Caco-2 (cell line): ENCODE data around the gene DNAJB11. TPM values are rescaled to one million over a fixed set of nuclear protein-coding genes. Genes with fewer than 3 reads are reported as not detected.

Source experiments
- BruUV-seq: library from RNA; stranded (reverse); fragments of 400-500 nt; replicated peaks from 2 replicates; lab custom pipeline; 2021; lab: Mats Ljungman, UMichigan
- CTCF ChIA-PET: fragments of 300-600 bp; sonication (Branson Sonifier 250); formaldehyde crosslinking; loops from one replicate; lab custom pipeline; 2022; ENCODE audit warnings: antibody characterized with exemption; lab: Charles Lee
- POLR2A ChIA-PET: fragments of 300-600 bp; sonication (Branson Sonifier 250); formaldehyde crosslinking; loops from one replicate; lab custom pipeline; 2022; ENCODE audit warnings: antibody characterized with exemption; lab: Charles Lee
- DNase-seq, 2 experiments: peaks; one replicate each; pipeline versions ENCODE4 v3.0.0 to v3.0.0-alpha.2; 2020 to 2022
- H3K27me3 ChIP-seq: replicated peaks from 2 replicates; pipeline ENCODE4 v1.6.0; 2011; ENCODE audit warnings: low read length; ENCODE audit not compliant: control insufficient read depth, insufficient read depth
- H3K36me3 ChIP-seq: 2 replicates; pipeline ENCODE4 v1.5.1; 2011; ENCODE audit warnings: low read length; ENCODE audit not compliant: control insufficient read depth, insufficient read depth
- H3K4me1 ChIP-seq: fragments of 250-450 bp; sonication (Bioruptor Pico); 2 replicates; pipeline ENCODE4 v1.5.1; 2020; ENCODE audit warnings: mild to moderate bottlenecking
- H3K4me3 ChIP-seq: 2 replicates; pipeline ENCODE4 v1.5.1; 2011; ENCODE audit warnings: low read depth, mild to moderate bottlenecking, control low read depth, low read length
- H3K9me3 ChIP-seq: fragments of 250-450 bp; sonication (Bioruptor Pico); 2 replicates; pipeline ENCODE4 v1.5.1; 2020; ENCODE audit warnings: mild to moderate bottlenecking, moderate library complexity
- H3K27ac Mint-ChIP-seq: one replicate; pipeline ENCODE4 v1.8.0; 2022; ENCODE audit warnings: mixed read lengths; ENCODE audit not compliant: unreplicated experiment
- H3K27me3 Mint-ChIP-seq: one replicate; pipeline ENCODE4 v1.8.0; 2022; ENCODE audit warnings: mixed read lengths; ENCODE audit not compliant: insufficient read depth, unreplicated experiment
- H3K36me3 Mint-ChIP-seq: one replicate; pipeline ENCODE4 v1.8.0; 2022; ENCODE audit warnings: mild to moderate bottlenecking, mixed read lengths; ENCODE audit not compliant: insufficient read depth, unreplicated experiment
- H3K4me1 Mint-ChIP-seq: one replicate; pipeline ENCODE4 v1.8.0; 2022; ENCODE audit warnings: low read depth, mixed read lengths; ENCODE audit not compliant: unreplicated experiment
- H3K4me3 Mint-ChIP-seq: one replicate; pipeline ENCODE4 v1.8.0; 2022; ENCODE audit warnings: mild to moderate bottlenecking, moderate library complexity, mixed read lengths; ENCODE audit not compliant: unreplicated experiment
- H3K9me3 Mint-ChIP-seq: one replicate; pipeline ENCODE4 v1.8.0; 2022; ENCODE audit warnings: mixed read lengths; ENCODE audit not compliant: unreplicated experiment
- intact Hi-C: fragments of 100-400 bp; cut with micrococcal nuclease; formaldehyde crosslinking; loops from one replicate; pipeline ENCODE4 v1.10.0; 2022; ENCODE audit not compliant: unreplicated experiment
- total RNA-seq: library from RNA; stranded (reverse); gene quantifications from 2 replicates; pipeline ENCODE4 v1.2.3, GENCODE V29; 2022
- TF ChIP-seq, protein P1 (sequence below), 2 experiments: fragments of 200-600 bp in 1 of 2; IDR thresholded peaks; 1 replicate in 1 of 2; 2 replicates in 1 of 2; pipeline versions ENCODE4 v1.5.1 to v1.8.0; 2011 to 2022; ENCODE audit warnings: antibody characterized with exemption in 1 of 2, control low read depth in 1 of 2, inconsistent platforms in 1 of 2, low read depth in 1 of 2, low read length in 1 of 2, mild to moderate bottlenecking in 1 of 2, moderate library complexity in 1 of 2; ENCODE audit not compliant: insufficient read depth in 1 of 2, severe bottlenecking in 1 of 2, unreplicated experiment in 1 of 2

Gene DNAJB11
- total RNA-seq, 1 experiment from 2014 or later: 95.7 TPM

DNA sequence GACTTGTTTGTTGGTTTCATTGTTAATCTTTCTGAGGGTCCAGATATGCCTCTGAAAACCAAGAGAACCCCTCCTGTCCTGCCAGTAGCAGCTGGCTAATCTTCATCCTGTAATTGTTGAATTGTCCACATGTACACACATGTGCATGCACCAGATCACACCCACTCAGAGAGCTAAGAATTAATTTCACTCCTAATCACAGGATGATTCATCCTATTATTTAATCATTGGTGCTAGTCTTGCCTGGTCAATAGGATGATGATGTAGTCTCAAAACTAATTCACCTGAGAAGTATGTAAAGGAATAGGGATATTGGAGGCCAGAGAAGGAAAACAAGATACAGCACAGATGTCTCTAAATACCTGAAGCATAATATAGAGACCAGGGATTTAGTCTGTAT lies 34.6 kb downstream of the DNAJB11 start:
- peaks cover 9% of the 10 kb centered on the region for H3K9me3 Mint-ChIP-seq
- Histone ChIP-seq H3K4me1 (peaks cover 64% of the 10 kb centered on the region), H3K4me3 (no peak overlapping the region), H3K36me3 (no peaks in the 10 kb centered on the region), H3K27me3 (no peaks in the 10 kb centered on the region), H3K9me3 (no peaks in the 10 kb centered on the region)
- ChIA-PET POLR2A (no interaction called here), CTCF (interaction anchor here (1.1 kb wide), 1 partner anchor 16 kb away, joined by 4 read pairs; no protein-coding TSS in a partner anchor)
- no peaks in the 10 kb centered on the region for H3K27me3 Mint-ChIP-seq
- H3K4me1 Mint-ChIP-seq: peaks cover 51% of the 10 kb centered on the region
- H3K36me3 Mint-ChIP-seq: peaks cover 5% of the 10 kb centered on the region
- BruUV-seq: no TSS peak
- DNase-seq: no peak
- no peak overlapping the region for H3K4me3 Mint-ChIP-seq
- intact Hi-C loops: no loop called here
- H3K27ac Mint-ChIP-seq: peak overlapping the region; percentile 96
- TF ChIP-seq, protein P1, sequence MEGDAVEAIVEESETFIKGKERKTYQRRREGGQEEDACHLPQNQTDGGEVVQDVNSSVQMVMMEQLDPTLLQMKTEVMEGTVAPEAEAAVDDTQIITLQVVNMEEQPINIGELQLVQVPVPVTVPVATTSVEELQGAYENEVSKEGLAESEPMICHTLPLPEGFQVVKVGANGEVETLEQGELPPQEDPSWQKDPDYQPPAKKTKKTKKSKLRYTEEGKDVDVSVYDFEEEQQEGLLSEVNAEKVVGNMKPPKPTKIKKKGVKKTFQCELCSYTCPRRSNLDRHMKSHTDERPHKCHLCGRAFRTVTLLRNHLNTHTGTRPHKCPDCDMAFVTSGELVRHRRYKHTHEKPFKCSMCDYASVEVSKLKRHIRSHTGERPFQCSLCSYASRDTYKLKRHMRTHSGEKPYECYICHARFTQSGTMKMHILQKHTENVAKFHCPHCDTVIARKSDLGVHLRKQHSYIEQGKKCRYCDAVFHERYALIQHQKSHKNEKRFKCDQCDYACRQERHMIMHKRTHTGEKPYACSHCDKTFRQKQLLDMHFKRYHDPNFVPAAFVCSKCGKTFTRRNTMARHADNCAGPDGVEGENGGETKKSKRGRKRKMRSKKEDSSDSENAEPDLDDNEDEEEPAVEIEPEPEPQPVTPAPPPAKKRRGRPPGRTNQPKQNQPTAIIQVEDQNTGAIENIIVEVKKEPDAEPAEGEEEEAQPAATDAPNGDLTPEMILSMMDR (IDR thresholded peaks at IDR 0.05; ENCODE audit: insufficient read depth in 1 of 2, low read depth in 1 of 2, low read length in 1 of 2, severe bottlenecking in 1 of 2, unreplicated experiment in 1 of 2): no peak

DNA sequence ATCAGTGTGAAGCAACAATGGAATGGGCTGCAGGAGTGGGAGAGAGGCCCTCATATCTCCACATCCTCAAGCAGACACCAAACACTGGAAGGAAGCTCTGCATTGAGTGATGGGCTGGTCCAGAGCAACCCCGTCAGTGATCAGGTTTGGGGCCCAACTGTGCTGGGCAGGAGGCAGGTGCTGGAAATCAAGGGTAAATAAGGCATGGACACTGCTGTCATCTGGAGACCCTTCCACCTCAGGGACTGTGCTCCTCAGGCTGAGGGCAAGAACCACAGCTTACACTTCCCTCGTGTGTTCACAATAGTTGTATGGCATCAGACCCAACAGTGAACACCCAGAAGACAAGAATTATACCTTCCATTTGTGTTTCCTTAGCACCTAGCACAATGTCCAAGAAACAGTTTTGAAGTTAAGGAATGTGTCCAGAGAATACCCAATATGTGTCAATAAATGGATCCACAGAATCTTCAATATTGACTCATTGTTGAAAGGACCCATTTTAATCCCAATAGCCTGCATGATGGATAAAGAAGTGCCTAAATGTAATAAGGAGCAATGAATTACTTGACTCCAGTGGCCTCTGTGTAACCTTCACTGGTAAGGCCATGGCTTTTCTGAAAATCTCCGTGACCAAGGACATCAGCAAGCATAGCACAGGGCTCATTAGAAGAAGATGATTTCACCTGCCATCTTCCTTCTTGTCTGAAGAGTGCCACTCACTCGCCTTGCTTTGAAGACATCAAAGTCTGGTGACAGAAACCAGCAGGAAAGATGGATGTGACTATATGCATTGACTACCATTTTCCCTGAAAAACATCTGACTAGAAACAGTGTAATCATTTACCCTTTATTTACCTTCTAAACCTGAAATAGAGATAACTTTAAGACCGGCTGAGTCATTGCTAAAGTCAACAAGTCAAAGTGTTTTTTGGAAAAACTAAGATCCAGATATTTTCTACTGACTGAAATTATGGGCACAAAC lies 35.3 kb downstream of the DNAJB11 start:
- H3K4me3 Mint-ChIP-seq: no peak overlapping the region
- intact Hi-C loops: no loop called here
- peaks cover 5% of the 10 kb centered on the region for H3K36me3 Mint-ChIP-seq
- Histone ChIP-seq H3K9me3 (no peaks in the 10 kb centered on the region), H3K4me3 (no peak overlapping the region), H3K4me1 (peaks cover 56% of the 10 kb centered on the region), H3K27me3 (no peaks in the 10 kb centered on the region), H3K36me3 (no peaks in the 10 kb centered on the region)
- peak; percentile 50 to 56 for DNase-seq
- peaks cover 45% of the 10 kb centered on the region for H3K4me1 Mint-ChIP-seq
- BruUV-seq: no TSS peak
- ChIA-PET POLR2A (interaction anchor here (0.7 kb wide), 1 partner anchor 40 kb away, joined by 3 read pairs; no protein-coding TSS in a partner anchor), CTCF (interaction anchor here (1.1 kb wide), 1 partner anchor 17 kb away, joined by 4 read pairs; no protein-coding TSS in a partner anchor)
- H3K27ac Mint-ChIP-seq: peak overlapping the region; percentile 96
- H3K9me3 Mint-ChIP-seq: peaks cover 9% of the 10 kb centered on the region
- H3K27me3 Mint-ChIP-seq: no peaks in the 10 kb centered on the region
- TF ChIP-seq, protein P1 (IDR thresholded peaks at IDR 0.05; ENCODE audit: insufficient read depth in 1 of 2, low read depth in 1 of 2, low read length in 1 of 2, severe bottlenecking in 1 of 2, unreplicated experiment in 1 of 2): no peak

DNA sequence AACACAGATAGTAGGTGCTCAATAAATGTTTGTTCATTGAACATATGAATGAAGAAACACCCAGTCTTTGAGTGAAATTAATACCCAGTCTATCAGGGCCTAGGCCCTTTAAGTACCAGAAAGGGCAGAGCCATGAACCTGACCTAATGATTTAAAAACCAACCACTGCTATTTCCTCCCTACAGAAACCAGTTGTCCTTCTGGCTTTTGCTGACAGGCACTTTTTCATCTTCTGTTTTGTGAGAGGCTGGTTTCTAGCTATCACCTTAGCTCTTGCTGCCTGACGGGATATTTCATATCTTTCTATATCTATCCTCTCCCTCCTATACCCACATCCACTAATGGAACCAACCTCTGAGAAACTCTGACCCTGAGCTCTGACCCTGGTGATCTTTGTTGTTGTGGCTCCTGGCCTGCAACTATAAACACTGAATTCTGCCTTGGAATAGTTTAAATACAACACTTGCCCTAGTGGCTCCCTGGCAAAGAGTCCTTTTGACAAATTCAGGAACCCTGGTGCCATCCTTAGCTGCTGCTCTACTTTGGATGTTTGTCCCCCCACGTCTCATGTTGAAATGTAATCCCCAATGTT lies 38.2 kb downstream of the DNAJB11 start:
- Mint-ChIP-seq H3K4me3 (no peak overlapping the region), H3K36me3 (no peaks in the 10 kb centered on the region), H3K9me3 (peaks cover 9% of the 10 kb centered on the region), H3K27me3 (no peaks in the 10 kb centered on the region), H3K27ac (peak overlapping the region; percentile 61), H3K4me1 (peaks cover 46% of the 10 kb centered on the region)
- no peak for DNase-seq
- TF ChIP-seq, protein P1 (IDR thresholded peaks at IDR 0.05; ENCODE audit: insufficient read depth in 1 of 2, low read depth in 1 of 2, low read length in 1 of 2, severe bottlenecking in 1 of 2, unreplicated experiment in 1 of 2): no peak
- H3K4me1 ChIP-seq: peaks cover 50% of the 10 kb centered on the region
- no peaks in the 10 kb centered on the region for H3K9me3 ChIP-seq
- H3K36me3 ChIP-seq: no peaks in the 10 kb centered on the region
- H3K27me3 ChIP-seq: no peaks in the 10 kb centered on the region
- CTCF ChIA-PET: interaction anchor here (2.8 kb wide), 1 partner anchor 18 kb away, joined by 21 read pairs; no protein-coding TSS in a partner anchor
- no TSS peak for BruUV-seq
- intact Hi-C loops: no loop called here
- H3K4me3 ChIP-seq: no peak overlapping the region
- POLR2A ChIA-PET: interaction anchor here (0.5 to 0.6 kb wide), 2 partner anchors 20 to 38 kb away, joined by 3 to 5 read pairs; partner anchors contain the start of gene DNAJB11
